GM12892 (cell line): Measurements from ENCODE around the gene RRM1.

Source experiments
- POLR2AphosphoS5 ChIP-seq: IDR thresholded peaks from 2 replicates; pipeline ENCODE4 v1.6.1; 2011; ENCODE audit warnings: low read depth, low read length, control low read depth
- TAF1 ChIP-seq: IDR thresholded peaks from 2 replicates; pipeline ENCODE4 v1.6.1; 2011; ENCODE audit warnings: low read depth, mild to moderate bottlenecking, control low read depth, low read length, borderline replicate concordance

GRCh38 chr11:4103269-4103668 lies 8.7 kb downstream of the RRM1 start:
- TF ChIP-seq POLR2AphosphoS5 (no peak), TAF1 (no peak)
